NCI-H2029 treated with DMSO at 0.1 percent for 48 hours (cell line): ENCODE results near the gene BRD7.

ENCODE experiments used
- DNase-seq: peaks from one replicate; lab custom pipeline; 2025; lab: John Stamatoyannopoulos, UW

The BRD7 gene

GRCh38 chr16:50368410-50369132 lies at the start of gene BRD7:
TSS of gene BRD7 (minus strand) at chr16:50368988. CDS start at chr16:50368774, 214 bp downstream.
- DNase-seq = no peak

GRCh38 chr16:50416388-50416787 lies 47.6 kb upstream of the BRD7 start:
- DNase-seq = no peak

DNA sequence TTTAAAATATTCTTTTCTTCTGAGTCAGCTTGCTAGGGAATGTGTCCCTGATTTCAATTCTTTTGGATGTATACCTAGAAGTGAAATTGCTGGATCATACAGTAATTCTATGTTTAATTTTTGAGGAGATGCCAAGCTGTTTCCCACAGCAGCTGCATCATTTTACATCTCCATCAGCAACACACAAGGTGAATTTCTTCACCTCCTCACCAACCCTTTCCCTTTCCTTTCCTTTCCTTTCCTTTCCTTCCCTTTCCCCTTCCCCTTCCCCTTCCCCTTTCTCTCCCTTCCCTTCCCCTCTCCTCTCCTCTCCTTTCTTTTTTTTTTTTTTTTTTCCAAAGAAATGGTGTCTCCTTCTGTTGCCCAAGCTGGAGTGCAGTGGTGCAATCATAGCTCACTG lies 45.4 kb upstream of the BRD7 start:
- no peak for DNase-seq

DNA sequence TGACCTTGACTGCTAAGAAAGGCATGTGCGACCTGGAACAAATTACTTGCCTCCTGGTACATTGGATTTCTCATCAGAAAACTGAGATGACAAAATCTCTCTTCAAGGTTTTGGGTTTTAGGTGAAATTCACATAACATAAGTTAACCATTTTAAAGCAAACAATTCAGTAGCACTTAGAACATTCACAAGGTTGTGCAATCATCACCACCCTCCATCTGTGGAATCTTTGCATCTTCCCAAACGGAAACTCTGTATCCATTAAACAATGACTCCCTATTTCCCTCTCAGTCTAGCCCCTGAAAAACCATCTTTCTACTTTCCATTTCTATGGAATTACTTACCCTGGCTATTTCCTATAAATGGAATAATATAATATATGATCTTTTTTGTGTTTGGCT lies 42.2 kb upstream of the BRD7 start:
- no peak for DNase-seq

- DNase-seq = no peak
Measured at GRCh38 chr16:50408001-50408561, 39.3 kb upstream of the BRD7 start.

DNA sequence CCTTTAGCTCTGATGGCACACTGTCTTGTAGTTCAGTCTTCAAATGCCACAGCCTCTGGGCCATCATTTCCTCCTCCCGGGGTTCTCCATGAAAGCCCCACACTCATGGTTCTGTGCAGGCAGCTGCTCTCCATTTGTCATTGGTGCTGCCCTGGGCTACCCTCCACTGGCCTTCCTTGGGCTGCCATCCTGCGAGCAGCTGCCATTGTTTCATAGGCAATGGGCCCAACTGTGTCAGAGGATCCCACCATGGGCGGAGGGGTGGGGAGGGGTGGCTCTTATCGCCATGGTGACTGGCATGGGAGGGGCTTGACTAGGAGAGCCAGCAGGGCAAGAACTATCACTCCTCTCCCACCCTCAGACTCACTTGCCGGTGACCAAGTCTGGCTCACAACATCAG lies 38.6 kb upstream of the BRD7 start:
- no peak for DNase-seq

DNA sequence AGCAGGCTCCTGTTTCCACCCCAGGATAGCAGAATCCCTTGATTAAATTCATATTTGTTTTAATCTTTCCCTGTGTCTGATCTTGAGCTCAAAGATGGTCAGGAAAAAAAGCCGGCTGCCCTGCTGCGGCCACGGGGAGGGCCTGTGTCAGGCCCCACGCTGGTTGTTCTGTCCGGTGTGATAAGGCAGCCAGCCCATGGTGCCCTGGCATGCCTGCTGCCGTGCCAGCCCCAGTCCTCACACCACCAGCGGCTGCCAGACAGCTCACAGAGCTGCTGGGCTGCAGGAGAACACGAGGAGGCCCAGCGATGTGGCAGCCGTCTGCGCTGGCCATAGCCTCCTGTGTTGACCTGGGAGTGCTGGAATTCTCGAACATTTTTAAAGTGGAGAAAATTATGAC lies 34.7 kb upstream of the BRD7 start:
- DNase-seq = no peak

DNA sequence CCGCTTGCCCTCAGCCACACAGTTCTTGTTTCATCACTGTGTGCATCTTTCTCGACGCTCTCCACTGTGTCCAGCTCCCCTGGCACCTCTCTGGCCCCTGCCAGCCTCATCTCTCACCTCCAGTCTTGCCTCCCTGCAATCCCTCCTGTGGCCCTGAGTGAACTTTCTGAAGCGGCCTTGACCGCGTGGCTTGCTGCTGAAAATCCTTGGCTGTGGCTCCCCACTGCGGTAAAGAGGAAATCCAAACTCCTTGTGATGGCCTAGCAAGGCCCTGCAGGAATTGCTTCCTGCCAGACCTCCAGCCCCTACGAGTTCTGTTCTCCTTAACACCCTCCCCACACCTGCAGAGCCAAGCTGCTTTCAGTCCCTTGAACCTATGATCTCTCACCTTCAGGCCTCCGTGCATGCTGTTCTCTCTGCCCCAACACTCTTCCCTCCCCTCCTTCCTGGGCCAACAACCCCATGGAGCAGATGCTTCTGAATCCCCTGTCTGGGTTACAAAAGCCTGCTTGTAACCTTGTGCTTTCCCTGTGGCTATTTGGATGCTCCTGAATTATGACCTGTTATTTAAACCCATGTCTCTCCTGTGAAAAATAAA lies 33.6 kb upstream of the BRD7 start:
- no peak for DNase-seq

DNA sequence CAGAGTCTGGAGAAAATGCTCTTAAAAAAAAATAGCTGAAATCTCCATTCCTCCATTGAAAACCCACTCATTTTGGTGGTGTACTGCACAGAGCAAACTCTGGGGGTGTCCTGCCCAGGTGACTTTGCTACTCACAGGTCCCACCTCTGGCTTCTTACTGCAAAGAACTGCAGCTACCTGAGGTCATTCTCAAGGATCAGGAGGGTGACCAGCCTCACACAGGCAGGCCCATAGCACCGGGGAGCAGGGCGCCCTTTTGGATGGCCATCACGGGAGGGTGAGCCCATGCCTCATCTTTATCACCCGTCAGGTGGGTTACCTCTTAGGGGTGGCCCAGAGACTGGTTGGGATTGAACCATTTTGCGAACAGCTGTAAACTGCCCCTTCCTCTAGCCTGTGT lies 32.6 kb upstream of the BRD7 start:
- no peak for DNase-seq

- no peak for DNase-seq
Measured at GRCh38 chr16:50400967-50401348, 32.2 kb upstream of the BRD7 start.

- no peak for DNase-seq
Measured at GRCh38 chr16:50400312-50400966, 31.7 kb upstream of the BRD7 start.

DNA sequence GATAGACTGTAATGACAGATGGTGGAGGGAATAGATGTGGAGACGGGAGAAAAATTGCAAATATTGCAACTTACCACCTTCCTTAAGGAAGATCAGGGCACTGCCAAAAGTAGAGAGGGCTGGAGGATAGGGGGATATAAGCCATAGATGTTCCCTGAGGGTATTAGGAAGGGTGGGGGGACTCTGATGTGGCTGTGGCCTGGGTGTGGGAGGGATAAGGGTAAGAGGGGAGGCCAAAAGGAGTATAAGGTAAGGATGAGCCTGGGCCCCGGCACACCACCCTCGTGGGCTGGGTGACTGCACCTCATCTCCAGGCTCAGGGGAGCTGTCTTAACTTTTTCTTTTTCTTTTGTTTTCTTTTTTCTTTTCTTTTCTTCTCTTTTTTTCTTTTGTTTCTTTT lies 30.6 kb upstream of the BRD7 start:
- no peak for DNase-seq

- no peak for DNase-seq
Measured at GRCh38 chr16:50398336-50398735, 29.5 kb upstream of the BRD7 start.

- DNase-seq = no peak
Measured at GRCh38 chr16:50396761-50397535, 28.2 kb upstream of the BRD7 start.

- no peak for DNase-seq
Measured at GRCh38 chr16:50395763-50396710, 27.2 kb upstream of the BRD7 start.

GRCh38 chr16:50393858-50394802 lies 25.3 kb upstream of the BRD7 start:
- no peak for DNase-seq

GRCh38 chr16:50393416-50393815 lies 24.6 kb upstream of the BRD7 start:
- DNase-seq = no peak

DNA sequence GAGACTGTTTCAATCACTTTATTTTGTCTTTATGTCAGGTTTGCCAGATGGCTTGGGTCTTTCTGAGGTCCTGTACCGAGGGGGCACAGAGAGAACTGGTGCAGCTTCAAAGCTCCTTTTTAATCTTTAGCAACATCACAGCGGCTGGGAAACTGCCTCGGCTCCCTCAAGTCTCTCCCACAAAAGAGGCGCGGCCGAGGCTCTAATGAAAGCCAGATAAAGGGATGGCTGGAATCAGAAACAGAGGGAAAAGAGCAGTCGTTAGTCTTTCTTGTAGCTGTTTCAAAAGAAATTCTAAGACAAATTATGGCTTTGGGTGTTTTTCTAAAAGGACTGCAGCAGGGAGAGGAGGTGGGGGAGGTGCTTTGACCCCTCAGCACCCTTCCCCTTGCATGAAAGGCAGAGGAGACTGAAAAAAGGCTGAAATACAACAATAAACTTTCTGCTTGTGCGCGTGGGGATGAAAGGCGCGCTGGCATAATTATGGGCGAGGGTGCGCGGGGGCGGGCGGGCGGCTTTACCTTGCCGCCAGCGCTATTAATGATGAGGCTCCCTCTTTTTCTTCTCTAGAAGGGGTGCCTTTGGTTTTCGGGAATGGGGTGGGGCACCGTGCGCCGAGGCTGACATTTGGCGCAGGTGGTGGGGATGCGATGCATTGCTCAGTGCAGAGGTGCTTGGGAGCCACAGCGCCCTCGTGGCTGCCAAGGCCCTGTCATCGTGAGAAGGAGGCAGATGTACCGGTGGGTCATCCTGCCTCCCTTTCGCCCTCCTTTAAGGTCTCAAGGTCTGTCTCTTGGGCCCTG lies 22.3 kb upstream of the BRD7 start:
- no peak for DNase-seq

- DNase-seq = no peak
Measured at GRCh38 chr16:50390371-50390771, 21.6 kb upstream of the BRD7 start.
